HEK293T (cell line): Measurements from ENCODE around the gene KDM2B.

Experiments
- CTCF ChIA-PET: fragments of 350-600 bp; formaldehyde crosslinking; extraction: SDS; loops from one replicate; lab custom pipeline; 2021; ENCODE audit warnings: antibody characterized with exemption, inconsistent platforms; lab: Yijun Ruan, JAX
- POLR2A ChIA-PET: fragments of 350-600 bp; formaldehyde crosslinking; extraction: SDS; loops from one replicate; lab custom pipeline; 2020; ENCODE audit warnings: antibody characterized with exemption, inconsistent platforms; lab: Yijun Ruan, JAX
- DNase-seq: peaks from one replicate; pipeline ENCODE4 v3.0.0; 2012; ENCODE audit warnings: mixed read lengths; ENCODE audit errors: extremely low spot score
- ARNT ChIP-seq: fragments of 450-650 bp; IDR thresholded peaks from 2 replicates; pipeline ENCODE4 v1.6.1; 2017; ENCODE audit warnings: mild to moderate bottlenecking
- BHLHE40 ChIP-seq: fragments of 450-650 bp; IDR thresholded peaks from 2 replicates; pipeline ENCODE4 v1.6.1; 2016; ENCODE audit warnings: mild to moderate bottlenecking, moderate library complexity, borderline replicate concordance
- CTBP1 ChIP-seq: fragments of 450-650 bp; IDR thresholded peaks from 2 replicates; pipeline ENCODE4 v1.6.1; 2016; ENCODE audit warnings: borderline replicate concordance
- ELF4 ChIP-seq: fragments of 450-650 bp; IDR thresholded peaks from 2 replicates; pipeline ENCODE4 v1.6.1; 2017; ENCODE audit warnings: antibody characterized with exemption
- FOXA1 ChIP-seq: fragments of 450-650 bp; IDR thresholded peaks from 2 replicates; pipeline ENCODE4 v1.6.1; 2016; ENCODE audit warnings: mild to moderate bottlenecking
- FOXK2 ChIP-seq: fragments of 450-650 bp; IDR thresholded peaks from 2 replicates; pipeline ENCODE4 v1.6.1; 2016; ENCODE audit warnings: mild to moderate bottlenecking
- FOXM1 ChIP-seq: fragments of 450-650 bp; IDR thresholded peaks from 2 replicates; pipeline ENCODE4 v1.6.1; 2017; ENCODE audit warnings: mild to moderate bottlenecking, borderline replicate concordance
- HDGF ChIP-seq: fragments of 450-650 bp; IDR thresholded peaks from 2 replicates; pipeline ENCODE4 v1.6.1; 2017; ENCODE audit warnings: antibody characterized with exemption, borderline replicate concordance
- L3MBTL2 ChIP-seq: fragments of 450-650 bp; conservative IDR thresholded peaks from 2 replicates; pipeline ENCODE4 v1.6.1; 2016; ENCODE audit warnings: mild to moderate bottlenecking
- LEF1 ChIP-seq: fragments of 450-650 bp; IDR thresholded peaks from 2 replicates; pipeline ENCODE4 v1.6.1; 2017; ENCODE audit warnings: mild to moderate bottlenecking, borderline replicate concordance
- NFRKB ChIP-seq: fragments of 450-650 bp; IDR thresholded peaks from 2 replicates; pipeline ENCODE4 v1.6.1; 2016; ENCODE audit warnings: mild to moderate bottlenecking, moderate library complexity
- PKNOX1 ChIP-seq: fragments of 450-650 bp; IDR thresholded peaks from 2 replicates; pipeline ENCODE4 v1.6.1; 2016
- SP1 ChIP-seq: fragments of 450-650 bp; IDR thresholded peaks from 2 replicates; pipeline ENCODE4 v1.6.1; 2017
- SUZ12 ChIP-seq: fragments of 450-650 bp; IDR thresholded peaks from 2 replicates; pipeline ENCODE4 v1.6.1; 2016; ENCODE audit warnings: mild to moderate bottlenecking
- TARDBP ChIP-seq: fragments of 450-650 bp; IDR thresholded peaks from 2 replicates; pipeline ENCODE4 v1.6.1; 2016
- ZNF384 ChIP-seq: fragments of 450-650 bp; IDR thresholded peaks from 2 replicates; pipeline ENCODE4 v1.6.1; 2016

The KDM2B gene

GRCh38 chr12:121545480-121545879 lies 35.3 kb downstream of the KDM2B start:
- ChIA-PET POLR2A (no interaction called here), CTCF (no interaction called here)

DNA sequence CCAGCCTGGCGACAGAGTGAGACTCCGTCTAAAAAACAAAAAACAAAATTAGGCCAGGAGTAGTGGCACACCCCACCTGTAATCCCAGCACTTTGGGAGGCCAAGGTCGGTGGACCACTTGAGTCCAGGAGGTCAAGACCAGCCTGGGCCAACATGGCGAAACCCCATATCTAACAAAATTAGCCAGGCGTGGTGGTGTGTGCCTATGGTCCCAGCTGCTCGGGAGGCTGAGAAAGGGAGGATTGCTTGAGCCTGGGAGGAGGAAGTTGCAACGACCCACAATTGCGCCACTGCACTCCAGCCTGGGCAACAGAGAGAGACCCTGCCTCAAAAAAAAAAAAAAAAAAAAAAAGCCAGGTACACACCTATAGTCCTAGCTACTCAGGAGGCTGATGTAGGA lies 37.0 kb downstream of the KDM2B start:
- TF ChIP-seq FOXM1 (no peak), LEF1 (no peak), ZNF384 (no peak)
- no peak for DNase-seq
- ChIA-PET CTCF (interaction anchor here (0.6 kb wide), 1 partner anchor 134 kb away, joined by 3 read pairs; no protein-coding TSS in a partner anchor), POLR2A (interaction anchor here (0.9 kb wide), 1 partner anchor 23 kb away, joined by 3 read pairs; no protein-coding TSS in a partner anchor)

More at GRCh38 chr12:121545480-121545879, 35.3 kb downstream of the KDM2B start:
- TF ChIP-seq ELF4 (no peak), FOXK2 (no peak), ARNT (no peak), SP1 (no peak), BHLHE40 (no peak), SUZ12 (no peak), NFRKB (no peak), ZNF384 (no peak), CTBP1 (no peak), PKNOX1 (no peak), HDGF (no peak), LEF1 (no peak), TARDBP (no peak), FOXA1 (no peak), FOXM1 (no peak), L3MBTL2 (no peak)
- DNase-seq = no peak

GRCh38 chr12:121539908-121540307 lies 40.9 kb downstream of the KDM2B start:
- no peak for DNase-seq
- no peak for TF ChIP-seq HDGF
- TF ChIP-seq FOXA1 = no peak
- no peak for TF ChIP-seq ELF4
- TF ChIP-seq ZNF384 = no peak
- no peak for TF ChIP-seq L3MBTL2
- TF ChIP-seq ARNT = no peak
- no peak for TF ChIP-seq SP1
- no peak for TF ChIP-seq FOXK2
- no peak for TF ChIP-seq FOXM1
- no peak for TF ChIP-seq LEF1
- TF ChIP-seq BHLHE40 = no peak
- TF ChIP-seq PKNOX1 = no peak
- no peak for TF ChIP-seq NFRKB
- TF ChIP-seq TARDBP = no peak
- TF ChIP-seq CTBP1 = no peak
- no peak for TF ChIP-seq SUZ12
- POLR2A ChIA-PET = no interaction called here
- CTCF ChIA-PET = no interaction called here

GRCh38 chr12:121538699-121539061 lies 42.1 kb downstream of the KDM2B start:
- CTCF ChIA-PET = no interaction called here
- TF ChIP-seq ELF4 (no peak), FOXK2 (no peak), CTBP1 (no peak), ZNF384 (no peak), TARDBP (no peak), FOXM1 (no peak), SUZ12 (no peak), BHLHE40 (no peak), NFRKB (no peak), SP1 (no peak), ARNT (no peak), L3MBTL2 (no peak)
- peak; percentile 22 for DNase-seq
- POLR2A ChIA-PET = no interaction called here

- peak; percentile 45 for DNase-seq
- ChIA-PET POLR2A (no interaction called here), CTCF (no interaction called here)
- TF ChIP-seq NFRKB (no peak), FOXM1 (peak; percentile 50; the same call in 1 of the 2 replicates)
Observed at GRCh38 chr12:121537814-121538698, 42.8 kb downstream of the KDM2B start.

DNA sequence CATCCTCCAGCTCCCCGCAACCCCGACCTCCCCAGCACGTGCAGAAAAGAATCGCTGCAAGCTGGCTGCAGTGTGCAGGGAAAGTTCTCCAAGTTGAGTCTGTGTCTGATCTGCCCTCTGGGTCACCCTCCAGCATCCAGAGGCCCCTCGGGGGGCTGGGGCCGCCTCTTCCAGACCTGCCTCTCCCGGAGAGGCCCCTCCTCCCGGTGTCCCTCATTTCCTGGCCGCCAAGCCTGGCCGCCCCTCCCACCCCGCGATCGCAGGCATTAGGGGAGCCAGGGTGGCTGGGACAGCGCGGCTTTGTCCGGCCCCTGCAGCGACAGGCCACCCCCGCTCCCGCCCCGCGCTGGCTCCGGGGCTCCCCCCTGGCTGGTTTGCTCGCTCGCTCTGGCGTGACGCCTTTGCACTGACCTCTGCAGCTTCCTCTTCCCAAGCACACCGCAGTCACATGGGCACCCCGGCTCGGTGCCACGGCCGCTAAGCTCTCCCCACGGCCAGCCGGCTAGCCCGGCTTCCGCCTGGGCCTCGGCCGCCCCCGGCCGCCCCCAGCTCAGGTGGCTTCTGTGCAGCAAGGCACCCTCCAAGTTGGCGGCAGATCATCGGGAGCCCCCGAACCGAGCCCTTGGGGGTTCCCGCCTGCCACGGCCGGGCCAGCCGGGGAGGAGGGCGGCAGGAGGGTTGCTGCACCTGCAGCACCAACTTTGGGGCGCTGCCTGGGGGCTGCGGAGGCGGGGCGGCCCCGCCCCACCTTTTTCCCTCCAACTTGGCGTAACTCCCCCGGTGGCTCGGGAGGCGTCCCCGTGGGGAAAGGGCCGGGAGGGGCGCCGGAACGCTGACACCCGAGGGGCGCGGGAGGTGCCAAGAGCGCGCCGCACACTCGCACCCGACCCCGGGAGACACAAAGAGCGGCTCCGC lies 43.7 kb downstream of the KDM2B start:
- peak; percentile 40 for DNase-seq
- CTCF ChIA-PET = interaction anchor here (0.5 kb wide), 1 partner anchor 227 kb away, joined by 3 read pairs; no protein-coding TSS in a partner anchor
- TF ChIP-seq L3MBTL2 (peak; percentile 31; the same call in 1 of the 2 replicates), TARDBP (no peak), SP1 (no peak)
- POLR2A ChIA-PET = interaction anchor here (0.7 to 0.8 kb wide), 2 partner anchors 44 to 91 kb away, joined by 3 read pairs; no protein-coding TSS in a partner anchor
